Panc1 (cell line): Measurements from ENCODE around the gene GNMT. TPM values are rescaled to one million over a fixed set of nuclear protein-coding genes. Genes with fewer than 3 reads are reported as not detected.

ENCODE experiments used
- ATAC-seq: fragments of 200-7000 bp; cut with Tn5 transposase; 2 replicates; pipeline ENCODE4 v1.9.1; 2020; ENCODE audit warnings: mild to moderate bottlenecking, moderate library complexity
- BruUV-seq: library from RNA; stranded (reverse); fragments of 400-500 nt; replicated peaks from 2 replicates; lab custom pipeline; 2021; lab: Mats Ljungman, UMichigan
- CTCF ChIA-PET: fragments of 300-600 bp; sonication (Branson Sonifier 250); formaldehyde crosslinking; loops from one replicate; lab custom pipeline; 2022; ENCODE audit warnings: antibody characterized with exemption; lab: Charles Lee
- POLR2A ChIA-PET: fragments of 300-600 bp; sonication (Branson Sonifier 250); formaldehyde crosslinking; loops from one replicate; lab custom pipeline; 2022; ENCODE audit warnings: antibody characterized with exemption; lab: Charles Lee
- DNase-seq: peaks from one replicate; pipeline ENCODE4 v3.0.0-alpha.2; 2010; ENCODE audit warnings: low read depth, low spot score
- H3K27ac ChIP-seq: 2 replicates; pipeline ENCODE4 v1.5.1; 2011; ENCODE audit warnings: mild to moderate bottlenecking, low read length, inconsistent platforms
- H3K27me3 ChIP-seq: fragments of 200-500 bp; sonication (Bioruptor generic); 2 replicates; pipeline ENCODE4 v1.6.0; 2014; ENCODE audit warnings: low read length, inconsistent platforms; ENCODE audit not compliant: control insufficient read depth, insufficient read depth
- H3K36me3 ChIP-seq: fragments of 200-500 bp; sonication (Bioruptor generic); 2 replicates; pipeline ENCODE4 v1.5.1; 2014; ENCODE audit warnings: inconsistent platforms, mild to moderate bottlenecking, low read length, moderate library complexity; ENCODE audit not compliant: control insufficient read depth, insufficient read depth
- H3K4me1 ChIP-seq: 2 replicates; pipeline ENCODE4 v1.5.1; 2011; ENCODE audit warnings: inconsistent platforms, mild to moderate bottlenecking, low read length, moderate library complexity; ENCODE audit not compliant: control insufficient read depth, insufficient read depth
- H3K4me3 ChIP-seq, 2 experiments: 2 replicates each; pipeline ENCODE4 v1.5.1; 2011 to 2012; ENCODE audit warnings: low read depth in 2 of 2, low read length in 2 of 2, mild to moderate bottlenecking in 2 of 2, inconsistent platforms in 1 of 2, moderate library complexity in 1 of 2
- H3K9me3 ChIP-seq: fragments of 200-500 bp; sonication (Bioruptor generic); 2 replicates; pipeline ENCODE4 v1.5.1; 2014; ENCODE audit warnings: low read depth, mild to moderate bottlenecking, inconsistent platforms, low read length, moderate library complexity; ENCODE audit not compliant: control insufficient read depth, insufficient read depth
- POLR2AphosphoS5 ChIP-seq: IDR thresholded peaks from 2 replicates; pipeline ENCODE4 v1.6.1; 2012; ENCODE audit warnings: mild to moderate bottlenecking, low read depth, low read length, moderate library complexity
- SIN3A ChIP-seq: IDR thresholded peaks from 2 replicates; pipeline ENCODE4 v1.6.1; 2012; ENCODE audit warnings: low read depth, mild to moderate bottlenecking, low read length, moderate library complexity, borderline replicate concordance; ENCODE audit not compliant: insufficient read depth
- TCF7L2 ChIP-seq: IDR thresholded peaks from 2 replicates; pipeline ENCODE4 v1.6.1; 2011; ENCODE audit warnings: mild to moderate bottlenecking, low read depth, low read length, inconsistent platforms
- in situ Hi-C: cut with HindIII; loops from 2 replicates; pipeline ENCODE4 v1.10.0; 2016; ENCODE audit warnings: low sequenced_read_pairs, low pct_unique_long_range_greater_than_20kb
- intact Hi-C: fragments of 100-400 bp; cut with micrococcal nuclease; formaldehyde crosslinking; loops from one replicate; pipeline ENCODE4 v1.10.0; 2022; ENCODE audit not compliant: unreplicated experiment
- total RNA-seq: library from RNA; stranded (reverse); gene quantifications from one replicate; pipeline ENCODE4 v1.2.1, GENCODE V29; 2021; ENCODE audit not compliant: unreplicated experiment
- TF ChIP-seq, protein P1 (sequence below), 2 experiments: IDR thresholded peaks; 2 replicates each; pipeline ENCODE4 v1.6.1; 2011 to 2012; ENCODE audit warnings: low read depth in 2 of 2, control low read depth in 1 of 2, low read length in 1 of 2, mild to moderate bottlenecking in 1 of 2, moderate library complexity in 1 of 2; ENCODE audit not compliant: insufficient read depth in 1 of 2
- TF ChIP-seq, protein P2 (sequence below): fragments of 450-650 bp; IDR thresholded peaks from 2 replicates; pipeline ENCODE4 v1.5.1; 2017; ENCODE audit warnings: mild to moderate bottlenecking

GNMT gene
- total RNA-seq, 1 experiment from 2014 or later, result 0.72 TPM

DNA sequence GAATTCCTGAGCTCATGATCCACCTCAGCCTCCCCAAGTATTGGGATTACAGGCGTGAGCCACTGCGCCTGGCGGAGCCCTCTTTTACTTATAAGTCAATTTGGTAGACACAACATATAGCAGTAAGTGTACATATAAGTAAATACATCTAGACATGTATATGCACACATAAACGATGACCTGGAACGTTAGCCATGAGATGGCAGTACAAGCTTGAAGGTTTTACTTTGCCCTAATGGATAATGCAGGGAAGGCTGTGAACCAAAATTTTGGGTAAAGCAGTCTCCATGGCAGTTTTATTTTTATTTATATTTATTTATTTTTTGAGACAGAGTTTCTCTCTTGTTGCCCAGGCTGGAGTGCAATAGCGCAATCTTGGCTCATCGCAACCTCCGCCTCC, 2.4 kb upstream of the GNMT start:
- CTCF ChIA-PET, result interaction anchor here (0.7 kb wide), 2 partner anchors 200 to 271 kb away, joined by 4 to 9 read pairs; no protein-coding TSS in a partner anchor
- DNase-seq (no peak), ATAC-seq (no peak)
- BruUV-seq, result no TSS peak
- Histone ChIP-seq H3K4me1 (peaks cover 7% of the 10 kb centered on the region), H3K27me3 (no peaks in the 10 kb centered on the region), H3K27ac (no peak overlapping the region), H3K4me3 (no peak overlapping the region), H3K9me3 (no peaks in the 10 kb centered on the region), H3K36me3 (no peaks in the 10 kb centered on the region)
- POLR2A ChIA-PET, result no interaction called here
- intact Hi-C loops, result no loop called here
- in situ Hi-C loops, result no loop called here
- TF ChIP-seq, protein P1, sequence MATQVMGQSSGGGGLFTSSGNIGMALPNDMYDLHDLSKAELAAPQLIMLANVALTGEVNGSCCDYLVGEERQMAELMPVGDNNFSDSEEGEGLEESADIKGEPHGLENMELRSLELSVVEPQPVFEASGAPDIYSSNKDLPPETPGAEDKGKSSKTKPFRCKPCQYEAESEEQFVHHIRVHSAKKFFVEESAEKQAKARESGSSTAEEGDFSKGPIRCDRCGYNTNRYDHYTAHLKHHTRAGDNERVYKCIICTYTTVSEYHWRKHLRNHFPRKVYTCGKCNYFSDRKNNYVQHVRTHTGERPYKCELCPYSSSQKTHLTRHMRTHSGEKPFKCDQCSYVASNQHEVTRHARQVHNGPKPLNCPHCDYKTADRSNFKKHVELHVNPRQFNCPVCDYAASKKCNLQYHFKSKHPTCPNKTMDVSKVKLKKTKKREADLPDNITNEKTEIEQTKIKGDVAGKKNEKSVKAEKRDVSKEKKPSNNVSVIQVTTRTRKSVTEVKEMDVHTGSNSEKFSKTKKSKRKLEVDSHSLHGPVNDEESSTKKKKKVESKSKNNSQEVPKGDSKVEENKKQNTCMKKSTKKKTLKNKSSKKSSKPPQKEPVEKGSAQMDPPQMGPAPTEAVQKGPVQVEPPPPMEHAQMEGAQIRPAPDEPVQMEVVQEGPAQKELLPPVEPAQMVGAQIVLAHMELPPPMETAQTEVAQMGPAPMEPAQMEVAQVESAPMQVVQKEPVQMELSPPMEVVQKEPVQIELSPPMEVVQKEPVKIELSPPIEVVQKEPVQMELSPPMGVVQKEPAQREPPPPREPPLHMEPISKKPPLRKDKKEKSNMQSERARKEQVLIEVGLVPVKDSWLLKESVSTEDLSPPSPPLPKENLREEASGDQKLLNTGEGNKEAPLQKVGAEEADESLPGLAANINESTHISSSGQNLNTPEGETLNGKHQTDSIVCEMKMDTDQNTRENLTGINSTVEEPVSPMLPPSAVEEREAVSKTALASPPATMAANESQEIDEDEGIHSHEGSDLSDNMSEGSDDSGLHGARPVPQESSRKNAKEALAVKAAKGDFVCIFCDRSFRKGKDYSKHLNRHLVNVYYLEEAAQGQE (IDR thresholded peaks at IDR 0.05; ENCODE audit: insufficient read depth in 1 of 2, low read depth in 2 of 2, low read length in 1 of 2), result no peak
- TF ChIP-seq, protein P2, sequence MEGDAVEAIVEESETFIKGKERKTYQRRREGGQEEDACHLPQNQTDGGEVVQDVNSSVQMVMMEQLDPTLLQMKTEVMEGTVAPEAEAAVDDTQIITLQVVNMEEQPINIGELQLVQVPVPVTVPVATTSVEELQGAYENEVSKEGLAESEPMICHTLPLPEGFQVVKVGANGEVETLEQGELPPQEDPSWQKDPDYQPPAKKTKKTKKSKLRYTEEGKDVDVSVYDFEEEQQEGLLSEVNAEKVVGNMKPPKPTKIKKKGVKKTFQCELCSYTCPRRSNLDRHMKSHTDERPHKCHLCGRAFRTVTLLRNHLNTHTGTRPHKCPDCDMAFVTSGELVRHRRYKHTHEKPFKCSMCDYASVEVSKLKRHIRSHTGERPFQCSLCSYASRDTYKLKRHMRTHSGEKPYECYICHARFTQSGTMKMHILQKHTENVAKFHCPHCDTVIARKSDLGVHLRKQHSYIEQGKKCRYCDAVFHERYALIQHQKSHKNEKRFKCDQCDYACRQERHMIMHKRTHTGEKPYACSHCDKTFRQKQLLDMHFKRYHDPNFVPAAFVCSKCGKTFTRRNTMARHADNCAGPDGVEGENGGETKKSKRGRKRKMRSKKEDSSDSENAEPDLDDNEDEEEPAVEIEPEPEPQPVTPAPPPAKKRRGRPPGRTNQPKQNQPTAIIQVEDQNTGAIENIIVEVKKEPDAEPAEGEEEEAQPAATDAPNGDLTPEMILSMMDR, result no peak
- no peak for TF ChIP-seq TCF7L2
- no peak for TF ChIP-seq SIN3A
- no peak for TF ChIP-seq POLR2AphosphoS5

DNA sequence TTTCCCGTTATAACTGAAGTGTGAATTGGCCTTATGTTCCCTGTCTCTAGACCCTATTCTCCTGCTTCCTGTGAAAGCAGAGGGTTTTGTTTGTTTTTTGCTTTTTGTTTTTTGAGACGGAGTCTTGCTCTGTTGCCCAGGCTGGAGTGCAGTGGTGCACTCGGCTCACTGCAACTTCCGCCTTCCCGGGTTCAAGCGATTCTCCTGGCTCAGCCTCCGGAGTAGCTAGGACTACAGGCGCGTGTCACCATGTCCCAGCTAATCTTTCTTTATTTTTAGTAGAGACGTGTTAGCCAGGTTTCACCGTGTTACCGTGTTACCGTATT, 674 bp upstream of the GNMT start:
- DNase-seq (no peak), ATAC-seq (no peak; the same call in none of the 2 replicates)
- H3K27me3 ChIP-seq, result no peaks in the 10 kb centered on the region
- CTCF ChIA-PET, result no interaction called here
- POLR2A ChIA-PET, result interaction anchor here (1.1 kb wide), 1 partner anchor 24 kb away, joined by 6 read pairs; the partner anchor contains the start of gene PPP2R5D
- H3K9me3 ChIP-seq, result no peaks in the 10 kb centered on the region
- H3K4me1 ChIP-seq, result peaks cover 7% of the 10 kb centered on the region
- intact Hi-C loops, result loop anchor here (10.0 kb wide), 1 partner anchor 55 kb away; no protein-coding TSS in a partner anchor
- in situ Hi-C loops, result no loop called here
- TF ChIP-seq POLR2AphosphoS5, result no peak
- TF ChIP-seq, protein P1 (IDR thresholded peaks at IDR 0.05; ENCODE audit: insufficient read depth in 1 of 2, low read depth in 2 of 2, low read length in 1 of 2), result no peak
- TF ChIP-seq, protein P2, result no peak
- no peak for TF ChIP-seq TCF7L2
- no peak for TF ChIP-seq SIN3A
- H3K27ac ChIP-seq, result no peak overlapping the region
- peak overlapping the region; percentile 55 to 84 for H3K4me3 ChIP-seq
- peaks cover 2% of the 10 kb centered on the region; the same call in 1 of the 2 replicates for H3K36me3 ChIP-seq
- BruUV-seq, result no TSS peak
